ENCODE data around the gene CHERP. TPM values are rescaled to one million over a fixed set of nuclear protein-coding genes. Genes with fewer than 3 reads are reported as not detected.

The CHERP gene, protein sequence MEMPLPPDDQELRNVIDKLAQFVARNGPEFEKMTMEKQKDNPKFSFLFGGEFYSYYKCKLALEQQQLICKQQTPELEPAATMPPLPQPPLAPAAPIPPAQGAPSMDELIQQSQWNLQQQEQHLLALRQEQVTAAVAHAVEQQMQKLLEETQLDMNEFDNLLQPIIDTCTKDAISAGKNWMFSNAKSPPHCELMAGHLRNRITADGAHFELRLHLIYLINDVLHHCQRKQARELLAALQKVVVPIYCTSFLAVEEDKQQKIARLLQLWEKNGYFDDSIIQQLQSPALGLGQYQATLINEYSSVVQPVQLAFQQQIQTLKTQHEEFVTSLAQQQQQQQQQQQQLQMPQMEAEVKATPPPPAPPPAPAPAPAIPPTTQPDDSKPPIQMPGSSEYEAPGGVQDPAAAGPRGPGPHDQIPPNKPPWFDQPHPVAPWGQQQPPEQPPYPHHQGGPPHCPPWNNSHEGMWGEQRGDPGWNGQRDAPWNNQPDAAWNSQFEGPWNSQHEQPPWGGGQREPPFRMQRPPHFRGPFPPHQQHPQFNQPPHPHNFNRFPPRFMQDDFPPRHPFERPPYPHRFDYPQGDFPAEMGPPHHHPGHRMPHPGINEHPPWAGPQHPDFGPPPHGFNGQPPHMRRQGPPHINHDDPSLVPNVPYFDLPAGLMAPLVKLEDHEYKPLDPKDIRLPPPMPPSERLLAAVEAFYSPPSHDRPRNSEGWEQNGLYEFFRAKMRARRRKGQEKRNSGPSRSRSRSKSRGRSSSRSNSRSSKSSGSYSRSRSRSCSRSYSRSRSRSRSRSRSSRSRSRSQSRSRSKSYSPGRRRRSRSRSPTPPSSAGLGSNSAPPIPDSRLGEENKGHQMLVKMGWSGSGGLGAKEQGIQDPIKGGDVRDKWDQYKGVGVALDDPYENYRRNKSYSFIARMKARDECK
- total RNA-seq = 84.3 and 92.0 TPM in 2 replicates

DNA sequence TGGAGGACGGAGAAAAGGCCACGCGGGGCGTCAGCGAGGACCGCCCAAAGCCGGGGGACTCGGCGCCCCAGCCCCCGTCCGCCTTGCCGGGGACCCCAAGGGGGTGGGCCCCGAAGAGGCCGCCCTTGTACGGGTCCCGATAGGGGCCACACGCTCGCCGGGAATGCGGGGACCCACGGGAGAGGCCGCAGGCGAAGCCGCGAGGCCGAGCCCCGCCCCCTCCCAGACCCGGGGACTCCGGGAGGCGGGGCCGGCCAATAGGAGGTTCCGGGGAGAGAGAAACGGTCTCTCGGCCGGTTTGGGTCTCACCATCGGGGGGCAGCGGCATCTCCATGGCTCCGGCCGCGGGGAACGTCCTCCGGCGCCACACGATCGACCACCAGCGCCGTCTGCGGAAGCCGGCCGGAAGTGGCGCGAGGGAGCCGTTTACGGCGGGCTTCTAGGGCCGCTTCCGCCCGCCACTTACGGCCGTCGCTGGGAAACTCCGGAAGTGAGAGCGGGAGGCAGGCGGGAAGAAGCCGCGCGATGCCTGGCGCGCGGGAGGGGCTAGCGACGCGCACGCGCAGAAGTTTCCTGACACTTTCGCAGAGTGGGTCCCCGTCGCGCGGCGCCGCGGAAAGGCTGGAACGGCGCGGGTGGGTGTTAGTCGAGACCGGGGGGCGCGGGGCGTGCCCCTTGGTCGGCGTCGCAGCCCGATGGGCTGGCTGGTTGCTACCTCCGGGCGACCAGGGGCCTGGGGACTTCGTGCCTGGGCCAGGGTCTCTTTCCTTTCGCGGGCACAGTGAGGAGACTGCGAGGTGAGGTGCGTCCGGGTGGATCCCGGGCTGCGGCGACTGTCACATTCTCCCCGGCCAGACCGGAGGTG is at the start of gene CHERP:
Gene CHERP (minus strand): TSS at position 393 of the 865 bp plus-strand sequence. CDS start 59 bp downstream, at position 334.
- Mint-ChIP-seq H3K36me3 (ENCODE audit: low read depth) (peaks cover 31% of the 10 kb centered on the region), H3K4me1 (ENCODE audit: low read depth) (peaks cover 38% of the 10 kb centered on the region)

DNA sequence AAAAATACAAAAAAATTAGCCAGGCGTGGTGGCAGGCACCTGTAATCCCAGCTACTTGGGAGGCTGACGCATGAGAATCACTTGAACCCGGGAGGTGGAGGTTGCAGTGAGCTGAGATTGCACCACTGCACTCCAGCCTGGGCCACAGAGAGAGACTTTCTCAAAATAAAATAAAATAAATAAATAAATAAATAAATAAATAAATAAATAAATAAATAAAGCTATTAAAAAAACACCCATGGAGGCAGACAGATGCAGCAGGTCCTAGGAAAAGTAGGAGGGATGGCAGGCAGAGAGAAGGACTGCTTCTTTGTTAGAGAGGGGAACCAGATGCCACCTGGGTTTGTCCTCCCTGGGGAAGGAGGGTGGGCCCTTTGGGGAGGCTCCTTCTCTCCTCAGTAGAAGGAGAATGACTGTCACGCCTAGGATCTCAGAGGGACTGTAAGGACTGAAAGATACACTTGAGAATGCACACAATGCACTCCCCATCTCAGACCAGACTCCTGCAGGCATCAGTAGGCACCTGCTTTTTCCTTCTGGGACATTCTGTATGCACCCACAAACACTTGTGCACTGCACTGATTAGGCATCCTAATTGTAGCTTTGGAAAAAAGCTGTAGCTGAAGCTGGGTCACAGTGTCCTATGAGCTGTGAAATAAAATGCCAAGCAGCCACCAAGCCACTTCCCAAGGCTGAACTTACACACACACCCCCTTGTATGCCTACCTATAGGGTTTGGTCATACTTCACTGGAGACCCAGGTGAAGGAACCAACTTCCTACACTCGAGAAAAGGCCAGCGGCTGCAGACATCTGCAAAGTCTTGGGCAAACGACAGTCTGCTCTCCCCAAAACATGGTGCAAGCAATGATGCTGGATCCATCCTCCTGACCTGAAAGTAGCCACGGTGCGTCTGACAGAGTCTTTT is 48.9 kb upstream of the CHERP start:
- Mint-ChIP-seq H3K27me3 (ENCODE audit: insufficient read depth) (no peaks in the 10 kb centered on the region), H3K4me3 (no peak overlapping the region), H3K9me3 (no peaks in the 10 kb centered on the region), H3K27ac (no peak overlapping the region), H3K4me1 (ENCODE audit: low read depth) (peaks cover 80% of the 10 kb centered on the region), H3K36me3 (ENCODE audit: low read depth) (peaks cover 1% of the 10 kb centered on the region)
- no peak for DNase-seq (ENCODE audit: low spot score)
- intact Hi-C loops (cut with micrococcal nuclease) = no loop called here

More for the DNA sequence above, at the start of gene CHERP:
- peak; percentile 94 for DNase-seq (ENCODE audit: low spot score)
- Mint-ChIP-seq H3K9me3 (no peaks in the 10 kb centered on the region), H3K27ac (peak within 1 kb of the TSS; percentile 94), H3K27me3 (ENCODE audit: insufficient read depth) (no peaks in the 10 kb centered on the region), H3K4me3 (peak within 1 kb of the TSS; percentile 95)
- intact Hi-C loops (cut with micrococcal nuclease) = loop anchor here (1.0 to 5.0 kb wide), 10 partner anchors 30 to 1415 kb away; partner anchors contain the start of genes AP1M1, C19orf44, CALR3 and MED26

DNA sequence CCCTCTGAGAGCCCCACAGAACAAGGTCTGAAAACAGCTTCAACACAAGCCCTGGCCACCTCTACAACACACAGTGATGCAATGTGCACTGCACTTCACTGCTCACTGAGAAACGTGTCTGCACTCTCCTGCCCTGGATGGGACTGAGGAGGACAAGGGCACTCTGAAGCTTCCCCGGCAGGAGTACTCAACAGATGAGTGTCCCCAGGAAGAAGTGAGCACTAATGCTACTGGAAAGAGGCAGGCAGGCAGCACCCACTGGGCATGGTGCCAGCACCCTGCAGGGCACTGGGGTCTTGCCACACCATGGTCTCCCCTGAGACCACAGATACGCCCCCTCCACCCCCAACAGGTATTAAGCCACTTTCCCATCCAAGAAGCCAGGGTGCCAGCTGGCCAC is 47.7 kb upstream of the CHERP start:
- H3K36me3 Mint-ChIP-seq (ENCODE audit: low read depth) = no peaks in the 10 kb centered on the region
- no peak overlapping the region for H3K4me3 Mint-ChIP-seq
- no peaks in the 10 kb centered on the region for H3K27me3 Mint-ChIP-seq (ENCODE audit: insufficient read depth)
- intact Hi-C loops (cut with micrococcal nuclease) = loop anchor here (5.0 kb wide), 2 partner anchors 513 to 537 kb away; partner anchors contain the start of gene TPM4
- no peak for DNase-seq (ENCODE audit: low spot score)
- no peak overlapping the region for H3K27ac Mint-ChIP-seq
- no peaks in the 10 kb centered on the region for H3K9me3 Mint-ChIP-seq
- peaks cover 80% of the 10 kb centered on the region for H3K4me1 Mint-ChIP-seq (ENCODE audit: low read depth)

DNA sequence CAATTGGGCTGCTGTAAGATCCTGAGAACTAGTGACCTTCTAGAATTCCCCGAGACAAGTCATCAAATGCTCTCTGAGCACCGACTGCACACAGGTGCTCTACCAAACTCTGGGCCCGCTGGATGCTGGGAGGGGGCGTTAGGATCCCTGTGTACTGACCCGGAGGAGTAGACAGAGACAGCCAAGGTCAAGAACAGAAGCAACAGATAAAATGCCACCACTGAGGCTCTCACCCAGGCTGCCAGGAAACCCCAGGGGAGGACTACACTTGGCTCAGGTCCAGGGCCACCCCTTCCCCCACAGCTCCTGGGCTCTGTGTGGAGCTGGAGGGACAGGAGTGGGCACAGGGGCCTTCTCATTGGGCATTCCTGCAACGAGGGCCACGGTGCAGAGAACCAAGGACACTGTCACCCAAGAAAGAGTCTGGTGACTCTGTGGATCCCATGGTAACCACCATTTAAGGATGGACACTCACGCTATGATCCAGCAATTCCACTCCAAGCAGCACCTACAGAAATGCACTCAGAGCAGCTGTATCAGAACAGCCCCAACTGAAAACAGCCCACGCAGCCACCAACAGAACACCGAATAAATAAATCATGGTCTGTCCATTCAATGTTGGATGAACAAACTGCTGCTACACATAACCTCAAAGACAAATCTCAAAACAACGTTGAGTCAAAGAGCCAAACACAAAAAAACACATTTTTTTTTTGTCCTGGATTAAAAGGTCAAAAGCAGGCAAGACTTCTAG is 46.8 kb upstream of the CHERP start:
- Mint-ChIP-seq H3K36me3 (ENCODE audit: low read depth) (no peaks in the 10 kb centered on the region), H3K27me3 (ENCODE audit: insufficient read depth) (no peaks in the 10 kb centered on the region), H3K4me3 (peak overlapping the region; percentile 84), H3K4me1 (ENCODE audit: low read depth) (peaks cover 80% of the 10 kb centered on the region), H3K9me3 (no peaks in the 10 kb centered on the region), H3K27ac (peak overlapping the region; percentile 89)
- intact Hi-C loops (cut with micrococcal nuclease) = loop anchor here (5.0 kb wide), 2 partner anchors 512 to 538 kb away; partner anchors contain the start of gene TPM4
- DNase-seq (ENCODE audit: low spot score) = no peak

DNA sequence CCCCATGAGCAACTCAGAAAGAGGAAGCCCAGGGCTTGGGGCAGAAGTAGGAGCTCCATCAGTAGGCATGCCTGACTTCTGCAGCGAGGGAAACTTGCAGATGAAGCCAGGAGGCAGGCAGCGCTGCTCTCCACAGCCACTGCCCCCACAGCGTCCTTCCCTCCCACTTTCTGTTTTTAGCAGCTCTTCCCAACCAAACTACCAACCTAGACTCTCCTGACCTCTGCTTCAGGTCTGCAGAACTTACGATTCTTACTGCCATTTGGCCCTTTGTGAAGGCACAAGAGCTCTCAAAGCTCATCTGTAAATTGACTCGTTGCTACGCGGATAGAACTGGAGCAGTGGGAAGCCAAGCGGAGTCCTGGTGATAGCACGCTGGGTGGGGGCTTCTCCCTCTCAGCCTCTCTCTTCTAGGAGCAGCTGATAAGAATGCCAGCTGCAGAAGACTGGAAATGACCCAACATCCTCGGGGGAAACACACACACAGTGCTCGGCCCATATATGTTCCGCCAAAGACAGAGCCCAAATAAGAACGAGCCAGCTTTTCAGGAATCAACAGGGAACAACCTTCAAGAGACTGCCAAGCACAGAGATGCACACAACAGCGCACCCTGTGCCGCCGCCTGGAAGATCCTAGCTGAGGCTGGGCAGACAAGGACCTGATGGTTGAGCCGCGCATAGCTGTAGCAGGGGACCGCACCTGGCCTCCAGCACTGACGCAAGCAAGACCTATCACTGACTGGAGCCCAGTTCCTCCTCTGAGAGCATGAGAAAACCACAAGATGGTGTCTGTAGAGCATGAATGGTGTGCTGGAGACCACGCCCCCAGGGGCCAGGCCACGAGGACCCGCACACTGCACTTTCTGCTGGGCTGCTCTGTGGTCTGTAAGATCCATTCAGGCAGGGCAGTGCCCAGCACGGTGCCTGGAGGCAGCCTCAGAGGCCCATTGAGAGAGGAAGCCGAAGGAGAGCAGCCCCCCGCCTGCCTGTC is 45.9 kb upstream of the CHERP start:
- Mint-ChIP-seq H3K9me3 (no peaks in the 10 kb centered on the region), H3K4me3 (peak overlapping the region; percentile 84), H3K27me3 (ENCODE audit: insufficient read depth) (no peaks in the 10 kb centered on the region), H3K36me3 (ENCODE audit: low read depth) (no peaks in the 10 kb centered on the region), H3K27ac (peak overlapping the region; percentile 89), H3K4me1 (ENCODE audit: low read depth) (peaks cover 80% of the 10 kb centered on the region)
- intact Hi-C loops (cut with micrococcal nuclease) = loop anchor here (5.0 kb wide), 2 partner anchors 511 to 539 kb away; partner anchors contain the start of gene TPM4
- peak; percentile 54 for DNase-seq (ENCODE audit: low spot score)

DNA sequence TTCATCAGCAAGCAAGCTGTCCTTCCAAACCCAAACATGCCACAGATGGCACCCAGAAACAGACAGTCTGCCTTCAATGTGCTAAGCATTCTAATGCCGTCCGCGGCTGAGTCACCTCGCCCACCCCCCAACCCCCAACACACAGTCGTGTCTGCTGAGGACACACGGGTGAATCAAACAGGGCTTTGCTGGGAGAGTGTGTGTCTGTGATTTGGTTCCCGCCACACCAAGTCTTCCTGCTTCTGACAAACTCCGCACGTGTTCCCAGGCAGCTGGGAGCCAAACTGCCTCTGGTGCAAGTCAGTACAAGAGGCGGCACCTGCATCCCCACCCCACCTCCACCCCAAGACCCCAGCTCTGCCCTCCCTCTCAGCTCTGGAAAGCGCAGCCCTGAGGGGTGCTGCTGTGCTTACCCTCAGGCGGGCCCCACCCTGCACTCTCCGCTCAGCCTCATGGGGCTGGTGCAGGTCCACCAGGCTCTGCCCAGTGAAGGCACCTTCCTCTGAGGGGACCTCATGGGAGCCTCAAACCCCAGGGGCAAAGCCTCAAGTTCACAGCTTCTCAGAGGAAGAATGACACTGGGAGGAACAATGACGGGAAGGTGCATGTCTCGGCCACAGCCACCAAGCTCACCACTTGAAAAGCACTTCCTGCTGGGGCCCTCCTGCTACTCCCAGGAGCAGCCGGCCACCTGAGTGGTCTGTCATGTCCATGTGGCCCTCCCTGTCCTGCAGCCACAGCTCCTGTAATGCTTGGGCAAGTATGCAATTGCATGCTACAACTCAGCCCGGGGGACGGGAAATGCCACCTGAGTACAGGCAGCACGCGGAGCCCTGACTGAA is 45.0 kb upstream of the CHERP start:
- intact Hi-C loops (cut with micrococcal nuclease) = loop anchor here (5.0 kb wide), 2 partner anchors 510 to 540 kb away; partner anchors contain the start of gene TPM4
- Mint-ChIP-seq H3K9me3 (no peaks in the 10 kb centered on the region), H3K27ac (peak overlapping the region; percentile 89), H3K4me3 (peak overlapping the region; percentile 84), H3K27me3 (ENCODE audit: insufficient read depth) (no peaks in the 10 kb centered on the region), H3K4me1 (ENCODE audit: low read depth) (peaks cover 82% of the 10 kb centered on the region), H3K36me3 (ENCODE audit: low read depth) (no peaks in the 10 kb centered on the region)
- DNase-seq (ENCODE audit: low spot score) = peak; percentile 46

DNA sequence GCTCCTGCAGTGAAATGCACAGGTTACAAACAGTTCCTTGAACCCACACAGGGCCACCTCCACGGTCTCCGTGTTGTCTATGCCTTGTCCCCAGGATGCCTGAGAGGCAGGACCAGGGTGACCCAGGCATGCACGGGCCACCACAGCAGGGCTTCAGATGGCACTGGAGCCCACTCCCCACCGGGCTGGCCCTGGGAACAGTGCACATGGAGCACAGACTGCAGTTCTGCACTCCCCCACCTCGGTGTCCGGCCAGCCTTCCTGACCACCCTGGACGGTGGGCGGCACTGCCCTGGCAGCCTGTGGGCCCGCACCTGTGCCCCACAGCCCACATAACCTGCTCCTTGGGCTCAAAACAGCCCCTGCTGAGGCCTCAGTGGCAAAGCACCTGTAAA is 44.2 kb upstream of the CHERP start:
- DNase-seq (ENCODE audit: low spot score) = no peak
- peaks cover 81% of the 10 kb centered on the region for H3K4me1 Mint-ChIP-seq (ENCODE audit: low read depth)
- peak overlapping the region; percentile 87 for H3K4me3 Mint-ChIP-seq
- intact Hi-C loops (cut with micrococcal nuclease) = loop anchor here (5.0 kb wide), 2 partner anchors 509 to 541 kb away; partner anchors contain the start of gene TPM4
- peak overlapping the region; percentile 90 for H3K27ac Mint-ChIP-seq
- peaks cover 3% of the 10 kb centered on the region for H3K36me3 Mint-ChIP-seq (ENCODE audit: low read depth)
- H3K9me3 Mint-ChIP-seq = no peaks in the 10 kb centered on the region
- H3K27me3 Mint-ChIP-seq (ENCODE audit: insufficient read depth) = no peaks in the 10 kb centered on the region

DNA sequence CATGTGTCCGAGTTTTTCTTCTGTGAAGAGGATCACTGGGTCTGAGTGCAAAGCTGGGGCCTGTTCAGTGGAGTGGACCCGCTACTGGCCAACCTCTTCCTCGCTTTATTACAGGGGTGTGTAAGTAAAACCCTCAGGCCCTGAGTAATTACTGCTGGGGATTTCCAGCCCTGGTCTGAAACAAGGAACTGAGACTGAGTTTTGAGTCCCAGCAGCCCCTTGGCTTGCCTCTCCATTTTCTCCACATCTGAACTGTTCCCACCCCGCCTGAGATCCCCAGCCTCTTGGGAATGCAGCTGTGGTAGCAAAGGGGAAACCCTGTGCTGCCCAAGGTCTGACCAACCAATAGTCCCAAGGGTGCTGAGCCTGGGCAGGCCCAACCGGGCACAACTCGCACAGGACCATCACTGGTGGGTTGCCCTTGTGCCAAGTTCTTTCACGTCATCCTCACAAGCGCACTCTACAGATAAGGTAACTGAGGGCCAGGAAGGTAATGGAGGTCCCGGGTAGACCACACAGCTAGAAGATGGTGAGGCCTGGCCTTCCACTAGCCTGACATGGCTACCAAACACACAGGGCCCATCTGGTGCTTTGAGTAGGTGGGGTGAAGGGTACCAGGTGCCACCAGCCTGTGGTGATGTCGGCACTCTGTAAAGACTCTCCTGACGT is 43.7 kb upstream of the CHERP start:
- Mint-ChIP-seq H3K27me3 (ENCODE audit: insufficient read depth) (no peaks in the 10 kb centered on the region), H3K27ac (peak overlapping the region; percentile 90), H3K4me1 (ENCODE audit: low read depth) (peaks cover 76% of the 10 kb centered on the region), H3K9me3 (no peaks in the 10 kb centered on the region), H3K4me3 (peak overlapping the region; percentile 87), H3K36me3 (ENCODE audit: low read depth) (peaks cover 3% of the 10 kb centered on the region)
- intact Hi-C loops (cut with micrococcal nuclease) = loop anchor here (5.0 kb wide), 2 partner anchors 509 to 541 kb away; partner anchors contain the start of gene TPM4
- DNase-seq (ENCODE audit: low spot score) = peak; percentile 36
